SK-N-SH treated with all-trans-retinoic acid at 6 μM for 48 hours (cell line): Measurements from ENCODE around the gene BACE1.

ENCODE experiments used
- ATAC-seq: fragments of 200-7000 bp; cut with Tn5 transposase; 3 replicates; pipeline ENCODE4 v1.9.1; 2020; ENCODE audit warnings: mild to moderate bottlenecking, moderate library complexity
- ARNTL ChIP-seq: fragments of 450-650 bp; formaldehyde crosslinking; IDR thresholded peaks from 2 replicates; pipeline ENCODE4 v1.5.0; 2020; ENCODE audit warnings: low read depth, mild to moderate bottlenecking, moderate library complexity, borderline replicate concordance
- BACH2 ChIP-seq: fragments of 250-450 bp; sonication (Bioruptor Pico); IDR thresholded peaks from 2 replicates; pipeline ENCODE4 v1.9.0; 2021; ENCODE audit warnings: mild to moderate bottlenecking, borderline replicate concordance
- CREB5 ChIP-seq: fragments of 250-450 bp; sonication (Bioruptor Pico); IDR thresholded peaks from 2 replicates; pipeline ENCODE4 v1.5.1; 2020; ENCODE audit warnings: low read depth, mild to moderate bottlenecking, moderate library complexity
- CSDC2 ChIP-seq: fragments of 250-450 bp; sonication (Bioruptor Pico); IDR thresholded peaks from 2 replicates; pipeline ENCODE4 v1.5.0; 2020; ENCODE audit warnings: mild to moderate bottlenecking, moderate library complexity
- CSRNP3 ChIP-seq: fragments of 250-450 bp; sonication (Bioruptor Pico); IDR thresholded peaks from 2 replicates; pipeline ENCODE4 v1.5.1; 2021; ENCODE audit warnings: mild to moderate bottlenecking, moderate library complexity
- ESRRG ChIP-seq: fragments of 250-450 bp; sonication (Bioruptor Pico); IDR thresholded peaks from 2 replicates; pipeline ENCODE4 v1.6.1; 2021; ENCODE audit warnings: mild to moderate bottlenecking
- ISL1 ChIP-seq: fragments of 250-450 bp; sonication (Bioruptor Pico); IDR thresholded peaks from 2 replicates; pipeline ENCODE4 v2.1.2; 2022; ENCODE audit warnings: mild to moderate bottlenecking, moderate library complexity
- OSR1 ChIP-seq: fragments of 250-450 bp; sonication (Bioruptor Pico); IDR thresholded peaks from 2 replicates; pipeline ENCODE4 v1.8.0; 2022; ENCODE audit warnings: moderate library complexity, mild to moderate bottlenecking, inconsistent platforms
- PATZ1 ChIP-seq: fragments of 250-450 bp; sonication (Bioruptor Pico); IDR thresholded peaks from 2 replicates; pipeline ENCODE4 v1.8.0; 2020; ENCODE audit warnings: mild to moderate bottlenecking, moderate library complexity, borderline replicate concordance
- PPARA ChIP-seq: fragments of 250-450 bp; sonication (Bioruptor Pico); IDR thresholded peaks from 2 replicates; pipeline ENCODE4 v1.5.0; 2020; ENCODE audit warnings: mild to moderate bottlenecking, borderline replicate concordance
- RARB ChIP-seq: fragments of 250-450 bp; sonication (Bioruptor Pico); IDR thresholded peaks from 2 replicates; pipeline ENCODE4 v1.8.0; 2021; ENCODE audit warnings: mild to moderate bottlenecking, moderate library complexity
- SNAI2 ChIP-seq: fragments of 250-450 bp; sonication (Bioruptor Pico); IDR thresholded peaks from 2 replicates; pipeline ENCODE4 v1.5.0; 2020; ENCODE audit warnings: mild to moderate bottlenecking, moderate library complexity
- TCF4 ChIP-seq: fragments of 250-450 bp; sonication (Bioruptor Pico); IDR thresholded peaks from 2 replicates; pipeline ENCODE4 v1.8.0; 2021; ENCODE audit warnings: mild to moderate bottlenecking, moderate library complexity, borderline replicate concordance
- TOX ChIP-seq: fragments of 250-450 bp; sonication (Bioruptor Pico); IDR thresholded peaks from 2 replicates; pipeline ENCODE4 v1.8.0; 2021; ENCODE audit warnings: mild to moderate bottlenecking, moderate library complexity, borderline replicate concordance
- TSHZ2 ChIP-seq: fragments of 250-450 bp; sonication (Bioruptor Pico); IDR thresholded peaks from 2 replicates; pipeline ENCODE4 v1.5.0; 2020; ENCODE audit warnings: mild to moderate bottlenecking, moderate library complexity
- ZC3H10 ChIP-seq: fragments of 250-450 bp; sonication (Bioruptor Pico); IDR thresholded peaks from 2 replicates; pipeline ENCODE4 v1.5.1; 2021; ENCODE audit warnings: mild to moderate bottlenecking, moderate library complexity
- ZFP3 ChIP-seq: fragments of 250-450 bp; sonication (Bioruptor Pico); IDR thresholded peaks from 2 replicates; pipeline ENCODE4 v1.5.0; 2020; ENCODE audit warnings: mild to moderate bottlenecking, moderate library complexity
- ZFP30 ChIP-seq: fragments of 450-650 bp; formaldehyde crosslinking; IDR thresholded peaks from 2 replicates; pipeline ENCODE4 v1.5.0; 2022; ENCODE audit warnings: mild to moderate bottlenecking, moderate library complexity
- ZNF565 ChIP-seq: fragments of 450-650 bp; formaldehyde crosslinking; conservative IDR thresholded peaks from 2 replicates; pipeline ENCODE4 v1.5.0; 2020; ENCODE audit warnings: low read depth, mild to moderate bottlenecking, moderate library complexity
- ZNF8 ChIP-seq: fragments of 450-650 bp; formaldehyde crosslinking; IDR thresholded peaks from 2 replicates; pipeline ENCODE4 v1.5.0; 2020; ENCODE audit warnings: mild to moderate bottlenecking, moderate library complexity

The BACE1 gene

GRCh38 chr11:117259417-117259816 lies 56.6 kb downstream of the BACE1 start:
- peak; percentile 84 for ATAC-seq
- TF ChIP-seq CSRNP3 (CRISPR knock-in tag): no peak
- TF ChIP-seq ZNF565 (CRISPR knock-in tag): no peak
- no peak for TF ChIP-seq TCF4 (CRISPR knock-in tag)
- TF ChIP-seq ESRRG: no peak

GRCh38 chr11:117258576-117258975 lies 57.5 kb downstream of the BACE1 start:
- ATAC-seq: no peak
- no peak for TF ChIP-seq CSDC2 (CRISPR knock-in tag)
- no peak for TF ChIP-seq ISL1 (CRISPR knock-in tag)
- TF ChIP-seq ZNF565 (CRISPR knock-in tag): no peak
- no peak for TF ChIP-seq TSHZ2 (CRISPR knock-in tag)
- TF ChIP-seq ZNF8 (CRISPR knock-in tag): no peak
- TF ChIP-seq OSR1 (CRISPR knock-in tag): no peak
- no peak for TF ChIP-seq SNAI2

- TF ChIP-seq TCF4 (CRISPR knock-in tag) (no peak), ESRRG (no peak), ZFP3 (CRISPR knock-in tag) (no peak), ZFP30 (no peak), ZNF8 (CRISPR knock-in tag) (no peak), ZC3H10 (no peak), CREB5 (CRISPR knock-in tag) (no peak), RARB (no peak), BACH2 (no peak), ARNTL (CRISPR knock-in tag) (no peak), PATZ1 (no peak), PPARA (no peak), ISL1 (CRISPR knock-in tag) (no peak), TOX (CRISPR knock-in tag) (no peak)
- TF ChIP-seq, all 23 proteins: peak for 0
- ATAC-seq: no peak; the same call in 2 of the 3 replicates
Observed at GRCh38 chr11:117256573-117256972, 59.5 kb downstream of the BACE1 start.

- no peak for TF ChIP-seq TSHZ2 (CRISPR knock-in tag)
- TF ChIP-seq CSRNP3 (CRISPR knock-in tag): no peak
- TF ChIP-seq BACH2: no peak
- TF ChIP-seq, all 23 proteins: peak for 0
- ATAC-seq: no peak
Observed at GRCh38 chr11:117255966-117256365, 60.1 kb downstream of the BACE1 start.
